ENCODE measurements around the gene RNASET2. TPM values are rescaled to one million over a fixed set of nuclear protein-coding genes. Genes with fewer than 3 reads are reported as not detected.

Gene RNASET2
- total RNA-seq, 4 donors from 2014 or later, result 42.9 to 54.3 (median 47.7) TPM

DNA sequence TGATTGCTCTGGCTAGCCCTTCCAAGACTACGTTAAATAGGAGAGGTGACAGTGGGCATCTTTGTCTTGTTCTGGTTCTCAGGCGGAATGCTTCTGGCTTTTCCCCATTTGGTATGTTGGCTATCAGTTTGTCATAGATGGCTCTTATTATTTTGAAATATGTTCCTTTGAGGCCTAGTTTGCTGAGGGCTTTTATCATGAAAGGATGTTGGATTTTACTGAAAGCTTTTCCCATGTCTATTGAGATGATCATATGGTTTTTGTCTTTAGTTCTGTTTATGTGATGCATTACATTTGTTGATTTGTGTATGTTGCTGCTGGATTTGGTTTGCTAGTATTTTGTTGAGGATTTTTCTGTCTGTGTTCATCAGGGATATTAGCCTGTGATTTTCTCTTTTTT is 9.9 kb upstream of the RNASET2 start:
- intact Hi-C loops (cut with DNase I; ENCODE audit: low total_unique reads), result no loop called here
- DNase-seq (ENCODE audit: low spot score in 2 of 2), result no peak
- WGBS, 2 donors, result 98 to 100% methylated on average over 2 of the region's 2 CpGs
- H3K4me3 ChIP-seq (ENCODE audit: low read depth, poor library complexity, severe bottlenecking), result no peak overlapping the region
- TF ChIP-seq, protein P1, sequence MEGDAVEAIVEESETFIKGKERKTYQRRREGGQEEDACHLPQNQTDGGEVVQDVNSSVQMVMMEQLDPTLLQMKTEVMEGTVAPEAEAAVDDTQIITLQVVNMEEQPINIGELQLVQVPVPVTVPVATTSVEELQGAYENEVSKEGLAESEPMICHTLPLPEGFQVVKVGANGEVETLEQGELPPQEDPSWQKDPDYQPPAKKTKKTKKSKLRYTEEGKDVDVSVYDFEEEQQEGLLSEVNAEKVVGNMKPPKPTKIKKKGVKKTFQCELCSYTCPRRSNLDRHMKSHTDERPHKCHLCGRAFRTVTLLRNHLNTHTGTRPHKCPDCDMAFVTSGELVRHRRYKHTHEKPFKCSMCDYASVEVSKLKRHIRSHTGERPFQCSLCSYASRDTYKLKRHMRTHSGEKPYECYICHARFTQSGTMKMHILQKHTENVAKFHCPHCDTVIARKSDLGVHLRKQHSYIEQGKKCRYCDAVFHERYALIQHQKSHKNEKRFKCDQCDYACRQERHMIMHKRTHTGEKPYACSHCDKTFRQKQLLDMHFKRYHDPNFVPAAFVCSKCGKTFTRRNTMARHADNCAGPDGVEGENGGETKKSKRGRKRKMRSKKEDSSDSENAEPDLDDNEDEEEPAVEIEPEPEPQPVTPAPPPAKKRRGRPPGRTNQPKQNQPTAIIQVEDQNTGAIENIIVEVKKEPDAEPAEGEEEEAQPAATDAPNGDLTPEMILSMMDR (IDR thresholded peaks at IDR 0.05), result no peak
- no peak for TF ChIP-seq POLR2A (IDR thresholded peaks at IDR 0.05)

DNA sequence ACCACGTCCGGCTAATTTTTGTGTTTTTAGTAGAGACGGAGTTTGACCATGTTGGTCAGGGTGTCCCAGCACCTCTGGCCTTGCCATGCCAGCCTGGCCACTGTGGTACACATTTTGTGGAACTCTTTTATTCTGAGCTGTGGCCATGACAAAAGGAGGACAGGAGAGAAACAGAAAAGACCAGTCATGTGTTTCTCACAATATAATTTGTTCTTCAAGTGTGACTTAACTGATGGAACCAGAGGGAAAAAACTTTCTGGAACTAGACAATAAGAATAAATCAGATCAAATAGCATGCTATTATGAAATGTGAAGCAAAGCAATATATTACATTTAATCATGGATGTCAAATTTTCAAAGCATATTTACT is 4.2 kb upstream of the RNASET2 start:
- no peak for TF ChIP-seq POLR2A (IDR thresholded peaks at IDR 0.05)
- TF ChIP-seq, protein P1 (IDR thresholded peaks at IDR 0.05), result no peak
- DNase-seq (ENCODE audit: low spot score in 2 of 2), result peak in 1 of 2 donors; percentile 40
- intact Hi-C loops (cut with DNase I; ENCODE audit: low total_unique reads), result no loop called here
- WGBS, 2 donors, result 86 to 95% methylated on average over 3 of the region's 3 CpGs
- no peak overlapping the region for H3K4me3 ChIP-seq (ENCODE audit: low read depth, poor library complexity, severe bottlenecking)

DNA sequence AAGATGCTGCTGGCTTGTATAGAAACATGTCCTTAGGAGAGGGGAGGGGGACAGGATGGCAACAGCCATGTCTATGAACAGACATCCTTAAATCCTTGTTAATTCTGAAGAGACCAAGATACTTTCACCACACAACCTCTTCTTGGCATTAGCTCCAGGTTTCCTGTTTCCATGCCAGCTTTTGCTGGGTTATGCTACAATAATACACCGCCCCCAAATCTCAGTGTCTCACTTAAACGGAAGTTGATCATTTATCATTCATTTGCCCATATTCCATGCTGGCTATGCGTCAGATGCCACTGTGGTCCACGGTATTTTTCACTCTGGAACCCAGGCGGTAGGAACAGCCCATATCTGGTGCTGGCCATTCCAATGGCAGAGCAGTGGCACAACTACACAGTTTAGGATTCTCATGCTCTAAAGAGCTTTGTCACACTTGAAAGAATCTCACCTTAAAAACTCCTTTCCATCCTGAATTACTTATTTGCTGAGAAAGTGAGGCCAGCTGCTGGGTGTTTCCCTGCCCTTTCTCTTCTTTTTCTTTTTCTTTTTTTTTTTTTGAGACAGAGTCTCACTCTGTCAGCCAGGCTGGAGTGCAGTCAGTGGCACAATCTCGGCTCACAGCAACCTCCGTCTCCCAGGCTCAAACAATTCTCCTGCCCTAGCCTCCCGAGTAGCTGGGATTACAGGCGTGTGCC is 3.7 kb upstream of the RNASET2 start:
- no peak overlapping the region for H3K4me3 ChIP-seq (ENCODE audit: low read depth, poor library complexity, severe bottlenecking)
- 76 to 77% methylated on average over 9 of the region's 9 CpGs for WGBS, 2 donors
- intact Hi-C loops (cut with DNase I; ENCODE audit: low total_unique reads), result no loop called here
- TF ChIP-seq, protein P1 (IDR thresholded peaks at IDR 0.05), result no peak
- TF ChIP-seq POLR2A (IDR thresholded peaks at IDR 0.05), result no peak
- DNase-seq (ENCODE audit: low spot score in 2 of 2), result no peak

DNA sequence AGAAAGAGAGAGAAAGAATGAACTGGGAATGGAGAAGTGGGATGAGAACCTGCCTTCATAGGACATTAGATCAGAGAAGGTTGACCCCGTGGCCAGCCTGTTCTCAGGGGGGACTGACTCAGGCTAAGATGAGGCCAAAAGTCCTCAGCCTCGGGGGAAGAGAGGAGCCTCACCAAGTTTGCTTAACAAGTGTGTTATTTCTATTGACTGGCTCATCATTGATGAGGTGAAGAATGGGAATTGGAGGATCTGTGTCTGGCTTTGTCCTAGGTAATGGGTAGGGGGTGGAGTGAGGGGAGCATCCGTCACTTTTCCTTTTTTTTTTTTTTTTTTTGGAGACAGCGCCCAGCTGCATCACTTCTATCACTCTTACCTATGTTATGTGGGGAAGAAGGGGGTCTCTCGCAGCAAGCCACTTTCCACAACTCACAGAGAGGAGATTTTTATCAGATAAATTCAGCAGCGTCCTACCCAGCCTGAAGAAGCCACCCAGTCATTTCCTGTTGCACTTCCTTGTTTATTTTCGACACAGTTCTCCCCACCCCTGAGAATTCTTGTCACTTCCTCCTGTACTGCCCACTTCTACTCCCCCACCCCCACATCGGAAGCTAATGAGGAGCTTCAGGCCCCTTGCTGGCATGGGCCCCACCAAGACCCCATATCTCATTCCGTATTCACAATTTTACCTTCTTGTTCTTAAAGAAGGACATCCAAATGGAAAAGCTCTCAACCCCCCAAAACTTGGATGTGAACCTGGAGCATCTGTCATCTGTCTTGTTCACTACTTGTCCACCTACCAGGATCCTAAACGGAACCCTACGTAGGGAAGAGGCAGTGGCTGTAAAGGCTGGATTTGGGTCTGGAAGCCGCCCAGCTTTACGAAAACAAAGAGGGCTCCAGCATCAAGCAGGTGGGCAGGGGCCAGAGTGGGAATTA is 2.8 kb upstream of the RNASET2 start:
- peak; percentile 34 to 84 for DNase-seq (ENCODE audit: low spot score in 2 of 2)
- H3K4me3 ChIP-seq (ENCODE audit: low read depth, poor library complexity, severe bottlenecking), result no peak overlapping the region
- WGBS, 2 donors, result 68 to 69% methylated on average over 13 of the region's 13 CpGs
- intact Hi-C loops (cut with DNase I; ENCODE audit: low total_unique reads), result no loop called here
- TF ChIP-seq, protein P1 (IDR thresholded peaks at IDR 0.05), result no peak
- no peak for TF ChIP-seq POLR2A (IDR thresholded peaks at IDR 0.05)

DNA sequence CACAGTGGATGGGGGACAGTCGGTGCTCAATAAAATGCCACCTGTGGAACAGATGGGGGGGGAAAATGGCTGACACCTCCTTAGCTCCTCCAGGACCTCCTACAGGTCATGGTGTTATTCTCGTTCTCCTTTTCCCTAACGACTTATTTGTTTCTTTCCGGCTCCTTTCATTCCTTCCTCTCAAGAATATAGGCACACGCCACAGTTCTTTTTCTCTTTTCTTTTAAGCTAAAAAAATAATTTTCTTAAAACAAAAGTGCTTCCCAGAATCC is 1.4 kb upstream of the RNASET2 start:
- WGBS, 2 donors, result 83 to 85% methylated on average over 5 of the region's 5 CpGs
- intact Hi-C loops (cut with DNase I; ENCODE audit: low total_unique reads), result no loop called here
- no peak for TF ChIP-seq POLR2A (IDR thresholded peaks at IDR 0.05)
- TF ChIP-seq, protein P1 (IDR thresholded peaks at IDR 0.05), result no peak

More for the DNA sequence above, 1.4 kb upstream of the RNASET2 start:
- H3K4me3 ChIP-seq (ENCODE audit: low read depth, poor library complexity, severe bottlenecking), result no peak overlapping the region
- no peak for DNase-seq (ENCODE audit: low spot score in 2 of 2)

All from lower leg skin (tissue), 4 donors.